22Rv1 (cell line): ENCODE measurements around the gene STAP2.
"Not testable (repeated sequence)": the region's sequence is repeated elsewhere in the genome, so short reads cannot be mapped to it uniquely, and the experiment has no call there.

ENCODE experiments used
- H3K27ac ChIP-seq: fragments of 450-650 bp; 2 replicates; pipeline ENCODE4 v1.5.1; 2017
- CTCF ChIP-seq: fragments of 450-650 bp; IDR thresholded peaks from 2 replicates; pipeline ENCODE4 v1.5.1; 2017; ENCODE audit warnings: mild to moderate bottlenecking
- ZFX ChIP-seq: fragments of 450-650 bp; IDR thresholded peaks from 2 replicates; pipeline ENCODE4 v1.6.1; 2017; ENCODE audit warnings: antibody characterized with exemption, borderline replicate concordance

STAP2 gene

GRCh38 chr19:4350726-4351125, 12.1 kb upstream of the STAP2 start:
- no peak for TF ChIP-seq ZFX
- TF ChIP-seq CTCF: no peak
- no peak overlapping the region for H3K27ac ChIP-seq

- no peak overlapping the region for H3K27ac ChIP-seq
- TF ChIP-seq ZFX (no peak), CTCF (no peak)
Measured at GRCh38 chr19:4350111-4350510, 11.5 kb upstream of the STAP2 start.

- not testable (repeated sequence) for H3K27ac ChIP-seq
Measured at GRCh38 chr19:4349225-4349624, 10.6 kb upstream of the STAP2 start.

GRCh38 chr19:4347521-4347920, 8.9 kb upstream of the STAP2 start:
- TF ChIP-seq ZFX: no peak
- no peak for TF ChIP-seq CTCF
- no peak overlapping the region for H3K27ac ChIP-seq

GRCh38 chr19:4346020-4346383, 7.4 kb upstream of the STAP2 start:
- TF ChIP-seq CTCF: no peak
- H3K27ac ChIP-seq: no peak overlapping the region

GRCh38 chr19:4345342-4346019, 6.9 kb upstream of the STAP2 start:
- TF ChIP-seq CTCF (no peak), ZFX (no peak)
- H3K27ac ChIP-seq: no peak overlapping the region

GRCh38 chr19:4343370-4344307, 5.0 kb upstream of the STAP2 start, which contains the start of gene MPND:
MPND (plus strand) TSS chr19:4343562; CDS start chr19:4343594, 32 bp downstream.
- peak within 1 kb of the TSS; percentile 95 for H3K27ac ChIP-seq
- TF ChIP-seq CTCF: no peak
- no peak for TF ChIP-seq ZFX
